ENCODE results near the gene CLEC16A.

CLEC16A gene

DNA sequence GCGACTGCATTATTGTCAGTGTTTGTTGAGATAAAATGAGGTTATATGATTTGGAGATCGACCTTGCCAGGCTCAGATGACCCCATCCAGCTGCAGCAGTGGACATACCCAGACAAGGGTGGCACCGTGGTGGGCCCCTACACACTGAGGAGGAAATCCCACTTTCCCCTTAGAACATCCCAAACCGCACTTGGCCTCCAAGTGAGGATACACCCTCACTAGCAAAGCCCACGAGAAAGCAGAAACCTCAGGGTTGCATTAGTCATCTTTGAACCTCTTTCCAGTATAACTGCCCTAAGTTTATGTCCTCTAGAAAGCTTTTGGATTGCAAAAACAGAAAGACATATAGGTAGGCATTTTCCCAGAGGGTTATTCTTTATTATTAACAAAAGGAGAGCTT is 101.5 kb downstream of the CLEC16A start:
- no peak for DNase-seq

DNA sequence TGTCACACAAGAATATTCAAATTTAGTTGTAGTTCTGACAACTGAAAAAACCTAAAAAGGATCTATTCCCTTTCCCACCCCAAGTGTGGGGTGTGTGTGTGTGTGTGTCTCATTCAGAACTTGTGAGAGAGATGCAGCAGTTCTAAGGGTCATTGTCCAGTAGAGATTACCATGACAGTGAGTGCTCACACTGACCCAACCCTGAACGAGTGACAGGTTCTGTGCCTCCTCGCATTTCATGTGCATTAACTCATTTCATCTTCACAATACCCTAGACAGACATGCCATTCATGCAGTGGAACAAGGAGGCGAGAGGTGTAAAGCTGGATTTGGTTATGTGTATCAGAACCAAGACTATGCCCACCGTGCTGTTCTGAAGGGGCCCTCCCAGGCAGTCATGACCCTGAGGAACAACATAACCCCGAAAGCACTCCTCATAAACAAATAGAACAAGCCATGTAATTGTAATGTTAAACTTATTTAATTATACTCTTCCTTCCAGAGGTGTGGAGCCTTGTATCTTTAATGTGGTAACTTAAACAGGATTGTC is 102.1 kb downstream of the CLEC16A start:
- no peak for DNase-seq

DNA sequence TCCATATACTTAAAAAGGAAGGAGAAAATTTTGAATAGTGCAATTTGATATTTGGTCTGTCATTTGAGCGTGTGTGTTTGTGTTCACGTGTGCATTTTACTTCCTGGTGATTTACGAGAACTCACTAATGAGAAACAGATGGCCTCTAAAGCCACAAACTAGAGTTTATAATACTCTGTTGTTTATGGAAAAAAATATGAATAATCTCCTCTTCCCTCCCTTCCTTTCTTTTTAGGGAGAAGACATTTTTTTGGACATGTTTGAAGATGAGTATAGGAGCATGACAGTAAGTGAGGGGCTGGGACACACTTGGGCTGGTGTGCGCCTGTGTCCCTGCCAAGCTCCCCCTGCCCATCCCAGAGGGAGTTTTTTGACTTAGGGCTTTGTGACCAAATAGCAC is 102.7 kb downstream of the CLEC16A start:
- DNase-seq, result peak; percentile 74

DNA sequence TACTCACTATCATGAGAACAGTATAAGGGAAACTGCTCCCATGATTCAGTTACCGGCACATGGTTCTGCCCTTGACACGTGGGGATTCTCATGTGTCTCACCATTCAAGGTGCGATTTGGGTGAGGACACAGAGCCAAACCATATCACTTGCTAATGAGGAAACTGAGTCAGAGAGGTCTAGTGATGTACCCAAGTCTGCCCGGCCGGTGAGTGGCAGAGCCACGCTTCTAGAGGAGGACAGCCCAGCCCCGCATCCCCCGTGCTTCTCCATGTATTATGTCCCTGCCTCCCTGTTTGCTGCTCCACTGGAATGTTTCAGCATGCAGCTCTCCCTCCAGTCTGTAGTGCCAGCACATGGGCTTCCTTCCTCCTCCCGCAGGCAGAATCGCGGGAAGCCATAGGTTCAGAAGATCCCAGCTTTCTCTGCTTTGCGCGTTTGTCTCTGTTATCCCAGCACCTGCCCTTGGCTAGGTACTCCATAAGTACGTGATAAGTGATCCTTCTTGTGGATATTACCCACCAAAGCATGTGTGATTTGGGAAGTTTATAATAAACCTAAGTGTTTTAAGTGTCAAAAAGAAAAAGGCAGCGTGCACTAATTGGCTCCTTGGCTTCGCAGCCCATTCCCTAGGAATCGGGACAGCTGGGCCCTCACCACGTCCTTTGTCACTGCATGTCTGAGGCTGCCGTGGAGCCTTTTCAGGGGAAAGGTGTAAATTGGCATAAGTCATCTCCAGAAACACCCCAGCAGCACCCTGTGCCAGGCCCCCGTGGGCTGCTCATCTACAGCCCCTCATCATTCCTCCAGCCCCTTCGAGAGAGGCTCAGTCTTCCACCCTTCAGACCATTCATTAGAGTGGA is 103.8 kb downstream of the CLEC16A start:
- DNase-seq, result no peak

DNA sequence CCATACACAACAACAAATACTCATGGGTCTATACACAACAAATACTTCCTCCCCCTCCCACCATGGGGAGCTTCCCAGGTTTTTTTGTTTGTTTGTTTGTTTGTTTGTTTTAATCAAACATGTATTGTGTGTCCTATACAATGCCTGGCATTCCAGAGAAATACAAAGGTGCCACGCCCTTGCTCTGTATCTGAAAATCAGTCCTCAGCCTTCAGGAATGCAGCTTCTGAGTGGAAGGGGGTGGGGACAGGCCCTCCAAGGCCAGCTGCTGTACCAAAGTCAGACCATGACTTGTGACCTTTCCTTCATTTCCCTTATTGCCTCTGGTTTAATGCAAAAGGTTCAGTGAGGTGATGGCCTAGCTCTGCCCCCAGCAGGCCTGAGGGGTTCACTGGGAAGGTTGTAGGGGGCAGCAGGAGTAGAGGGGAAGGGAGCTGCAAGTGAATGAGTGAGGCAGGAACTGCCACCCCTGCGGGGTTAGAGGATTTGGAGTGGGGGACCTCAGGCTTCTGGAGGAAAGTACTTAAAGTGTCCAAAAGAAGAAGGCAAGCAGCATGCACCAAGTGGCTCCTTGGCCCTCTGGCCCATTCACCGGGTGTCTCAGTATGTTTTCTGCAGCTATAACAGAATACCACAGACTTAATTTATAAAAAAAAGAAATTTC is 105.2 kb downstream of the CLEC16A start:
- peak; percentile 31 for DNase-seq

DNA sequence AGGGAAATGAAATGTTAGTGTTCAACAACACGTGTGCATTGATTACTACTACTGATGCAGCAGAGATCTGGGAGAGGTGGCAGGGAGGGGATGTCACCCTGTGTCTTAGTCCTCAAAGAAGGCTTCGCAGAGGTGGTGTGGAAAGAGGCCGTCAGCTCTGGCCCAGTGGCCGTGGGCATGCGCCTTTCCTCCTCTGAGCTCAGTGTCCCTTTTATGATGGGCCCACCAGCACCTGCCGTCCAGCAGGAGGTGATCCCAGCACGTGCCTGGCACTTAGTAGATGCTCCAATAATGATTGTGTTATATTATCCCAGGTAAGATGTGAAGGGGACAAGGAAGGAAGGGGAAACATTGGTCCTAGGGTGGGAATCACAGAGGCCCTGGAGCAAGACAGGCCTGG is 106.2 kb downstream of the CLEC16A start:
- DNase-seq, result no peak

DNA sequence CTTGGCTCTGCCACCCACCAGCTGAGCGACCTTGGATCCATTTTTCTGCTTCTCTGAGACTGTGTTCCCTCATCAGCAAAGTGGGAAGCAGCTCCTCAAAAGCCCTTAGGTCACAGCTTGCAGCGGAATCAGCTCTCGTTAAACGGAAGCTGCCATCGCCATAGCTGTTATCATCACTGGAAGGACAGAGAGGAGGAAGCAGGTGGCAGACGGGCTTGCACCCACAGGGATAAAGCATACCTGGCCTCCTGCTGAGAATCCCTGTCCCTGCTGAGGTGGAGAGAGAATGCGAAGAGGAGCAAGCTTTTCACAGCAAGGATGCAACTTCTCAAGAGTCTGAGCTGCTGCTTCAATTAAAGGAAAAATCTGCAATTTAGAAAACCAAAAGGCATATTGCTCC is 106.6 kb downstream of the CLEC16A start:
- no peak for DNase-seq

DNA sequence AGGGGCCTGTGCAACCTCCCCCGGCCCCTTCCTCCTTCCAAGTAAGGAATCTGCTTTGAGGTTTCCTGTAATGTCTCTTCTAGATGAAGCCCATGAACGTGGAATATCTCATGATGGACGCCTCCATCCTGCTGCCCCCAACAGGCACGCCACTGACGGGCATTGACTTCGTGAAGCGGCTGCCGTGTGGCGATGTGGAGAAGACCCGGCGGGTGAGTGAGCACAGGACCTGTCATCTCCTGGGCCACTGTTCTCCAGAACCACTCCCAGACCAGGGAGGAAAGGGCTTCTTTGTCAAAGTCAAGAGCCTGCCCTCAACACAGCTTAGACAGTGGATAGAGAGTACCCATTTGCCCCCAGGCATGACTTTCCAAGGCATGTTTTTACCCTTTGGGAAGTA is 107.1 kb downstream of the CLEC16A start:
- no peak for DNase-seq

DNA sequence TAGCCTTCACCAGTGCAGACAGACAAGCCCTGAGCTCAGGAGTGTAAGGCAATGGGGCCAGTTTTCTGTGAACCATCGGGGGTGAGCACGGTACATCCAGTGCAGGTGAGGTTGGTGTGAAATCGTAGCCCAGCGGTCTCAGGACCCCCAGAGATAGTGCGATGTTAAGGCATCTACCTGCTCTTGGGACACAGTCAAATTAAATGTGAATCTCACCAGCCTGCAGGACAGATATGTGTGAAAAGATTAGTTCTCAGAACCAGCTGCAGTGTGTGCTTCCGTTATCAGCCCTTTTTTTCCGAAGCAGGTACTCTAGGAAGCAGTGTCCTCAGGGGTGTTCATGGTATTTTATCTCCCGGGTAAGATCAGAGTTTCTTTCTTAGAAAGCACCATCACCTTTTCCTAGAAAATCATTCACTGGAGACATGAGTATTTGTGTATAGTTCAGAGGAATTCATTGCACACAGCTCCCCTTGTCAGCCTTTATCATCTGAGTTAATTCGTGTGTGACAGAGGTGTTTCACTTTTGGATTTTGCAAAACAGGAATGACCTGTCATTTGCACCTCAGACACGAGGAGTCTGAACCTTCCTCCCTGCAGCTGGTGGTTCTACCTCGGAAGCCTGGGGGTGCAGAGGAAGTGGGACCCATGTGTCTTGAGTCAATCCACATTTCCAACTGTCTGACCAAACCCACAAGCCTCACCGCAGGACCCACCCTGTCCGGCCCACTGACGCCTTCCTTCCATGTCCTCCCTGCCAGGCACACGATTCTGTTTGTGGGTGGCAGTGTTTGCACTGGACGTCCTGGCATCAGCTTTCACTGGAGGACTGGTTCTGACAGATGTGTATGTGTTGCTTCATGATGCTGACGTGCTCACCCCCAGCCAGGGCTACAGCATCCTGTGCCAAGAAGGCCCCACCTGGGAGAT is 107.8 kb downstream of the CLEC16A start:
- no peak for DNase-seq

DNA sequence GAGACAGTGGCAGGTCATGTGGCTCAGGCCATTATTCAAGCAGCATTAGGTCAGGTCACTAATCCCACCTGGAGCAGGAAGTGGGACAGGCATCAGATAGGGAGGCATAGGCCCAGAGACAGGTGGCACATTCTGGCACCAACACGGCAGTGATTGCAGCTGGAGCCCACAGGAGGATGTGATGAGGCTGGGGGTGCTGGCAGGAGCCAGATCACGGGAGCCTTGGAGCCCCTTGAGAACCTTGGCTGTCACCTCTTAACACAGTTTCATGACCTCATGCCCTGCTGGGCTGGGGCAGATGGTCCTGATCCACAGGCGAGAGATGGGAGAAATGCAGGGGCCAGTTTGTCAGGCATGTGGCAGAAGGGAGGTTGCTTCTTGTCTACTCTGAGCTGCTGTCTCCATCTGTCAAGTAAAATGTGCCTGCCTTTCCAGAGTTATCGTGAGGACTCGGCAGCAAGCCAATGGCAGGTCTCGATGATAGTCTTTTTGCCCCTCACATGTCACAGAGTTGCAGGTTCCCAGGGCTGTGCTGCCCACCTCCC is 109.6 kb downstream of the CLEC16A start:
- no peak for DNase-seq

DNA sequence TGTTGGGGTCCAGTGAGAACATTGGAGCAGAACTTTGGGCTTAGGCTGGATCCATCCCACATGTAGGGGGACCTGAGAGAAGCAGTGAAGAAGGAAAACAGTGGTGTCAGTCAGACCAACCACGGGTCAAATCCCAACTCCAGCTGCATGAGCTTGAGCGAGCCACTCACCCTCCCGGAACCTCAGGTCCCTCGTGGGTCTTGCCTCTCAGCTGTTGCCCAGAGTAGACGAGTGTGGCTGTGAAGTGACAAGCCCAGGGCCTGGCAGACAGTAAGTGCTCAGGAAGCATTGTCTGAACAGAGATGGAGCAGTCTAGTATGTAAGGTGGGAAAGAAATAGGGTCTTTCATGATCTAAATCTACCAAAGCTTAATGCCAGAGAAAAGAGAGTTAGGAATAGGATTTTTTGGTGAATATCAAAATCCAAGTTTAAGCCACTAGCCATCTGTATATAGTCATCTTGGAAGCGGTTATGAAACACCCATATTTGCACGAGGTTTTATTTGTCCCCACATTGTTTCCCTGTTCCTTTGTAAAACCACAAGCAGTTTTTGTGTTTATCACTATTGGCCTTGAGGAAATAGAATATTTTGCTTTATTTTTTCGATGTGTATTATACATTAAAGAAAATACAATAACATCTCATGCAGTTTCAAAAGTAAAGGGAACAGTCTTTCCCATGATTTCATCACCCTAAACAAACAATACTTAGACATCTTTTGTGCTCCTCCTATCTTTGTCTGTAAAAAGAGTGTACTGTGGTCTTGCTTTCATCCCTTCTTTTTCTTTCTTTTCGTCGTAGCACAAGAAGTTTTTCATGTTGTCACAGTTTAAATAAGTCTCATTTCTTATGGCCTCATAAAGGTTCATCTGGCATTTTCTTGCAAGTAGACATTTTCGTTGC is 112.0 kb downstream of the CLEC16A start:
- DNase-seq, result peak; percentile 69

DNA sequence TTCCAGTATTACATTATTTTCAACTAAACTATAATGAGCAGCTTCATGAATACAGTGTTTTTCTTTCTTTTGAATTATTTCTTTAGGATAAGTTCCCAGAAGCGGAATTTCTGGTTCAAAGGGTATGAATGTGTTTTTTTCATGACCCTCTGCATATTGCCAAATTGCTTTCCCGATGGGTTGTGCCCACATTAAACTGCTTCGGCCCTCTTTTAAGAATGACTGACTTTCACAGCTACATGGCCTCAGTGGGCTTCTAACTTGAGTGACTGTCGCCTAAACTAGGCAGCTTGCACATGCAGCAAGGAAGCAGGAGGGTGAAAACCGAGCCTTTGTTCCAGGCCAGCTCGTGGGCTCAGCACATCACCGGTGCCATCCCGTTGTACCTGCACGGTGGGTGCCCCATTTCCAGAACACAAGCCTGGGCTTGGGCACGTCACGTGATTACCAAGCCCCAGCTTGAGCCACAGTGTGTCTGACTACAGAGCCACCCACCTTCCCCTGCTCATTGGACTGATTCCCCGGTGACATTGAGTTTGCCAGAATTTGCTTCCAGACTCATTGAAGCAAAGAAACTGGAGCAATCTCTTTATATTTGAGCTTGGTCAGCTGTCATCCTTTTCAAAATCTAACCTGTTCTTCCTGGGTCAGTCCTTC is 112.8 kb downstream of the CLEC16A start:
- DNase-seq, result no peak

DNA sequence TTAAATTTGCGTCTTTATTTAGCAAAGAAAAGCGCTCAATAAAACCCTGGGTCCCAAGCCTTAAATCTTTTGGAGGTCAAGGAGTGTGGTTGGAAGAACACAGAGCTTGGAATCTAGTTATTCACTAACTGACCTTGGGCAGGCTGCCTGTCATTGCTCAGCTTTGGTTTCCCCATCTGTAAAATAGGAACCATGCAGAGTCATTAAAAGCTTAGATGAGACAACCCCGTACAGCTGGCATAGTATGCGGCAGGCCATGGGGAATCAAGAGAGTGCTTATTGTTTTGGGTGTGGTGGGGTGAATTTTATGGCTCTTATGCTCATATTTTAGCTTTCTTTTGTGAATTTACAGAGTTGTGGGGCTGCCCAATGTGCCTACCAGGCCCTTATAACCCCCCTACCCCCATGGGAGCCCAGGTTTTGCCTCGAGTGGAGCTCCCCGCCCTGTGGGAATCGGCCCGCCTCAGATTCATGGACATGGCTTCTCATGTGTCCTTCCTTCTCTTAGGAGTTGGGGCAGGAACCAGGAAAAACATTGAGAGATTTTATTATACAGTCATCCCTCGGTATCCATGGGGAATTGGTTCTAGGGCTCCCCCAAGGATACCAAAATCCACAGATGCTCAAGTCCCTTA is 113.5 kb downstream of the CLEC16A start:
- DNase-seq, result no peak

DNA sequence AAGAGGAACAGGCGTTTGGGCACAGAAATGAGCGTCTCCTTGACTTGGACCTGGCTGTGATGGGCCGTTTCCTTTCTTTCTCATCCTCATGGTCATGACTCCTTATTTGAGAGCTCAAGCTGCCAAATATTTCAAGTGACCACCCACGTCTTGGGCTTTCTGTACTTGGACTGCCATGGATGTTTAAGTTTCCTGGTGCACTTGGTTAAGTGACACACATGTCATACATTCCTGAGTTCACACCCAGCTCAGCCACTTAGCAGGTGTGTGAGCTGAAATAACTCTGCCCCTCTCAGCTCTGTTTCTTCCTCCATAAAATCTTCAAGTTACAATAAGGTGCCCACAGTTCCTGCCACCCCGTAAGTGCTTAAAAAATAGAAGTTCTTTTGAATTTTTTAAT is 114.5 kb downstream of the CLEC16A start:
- DNase-seq, result no peak

DNA sequence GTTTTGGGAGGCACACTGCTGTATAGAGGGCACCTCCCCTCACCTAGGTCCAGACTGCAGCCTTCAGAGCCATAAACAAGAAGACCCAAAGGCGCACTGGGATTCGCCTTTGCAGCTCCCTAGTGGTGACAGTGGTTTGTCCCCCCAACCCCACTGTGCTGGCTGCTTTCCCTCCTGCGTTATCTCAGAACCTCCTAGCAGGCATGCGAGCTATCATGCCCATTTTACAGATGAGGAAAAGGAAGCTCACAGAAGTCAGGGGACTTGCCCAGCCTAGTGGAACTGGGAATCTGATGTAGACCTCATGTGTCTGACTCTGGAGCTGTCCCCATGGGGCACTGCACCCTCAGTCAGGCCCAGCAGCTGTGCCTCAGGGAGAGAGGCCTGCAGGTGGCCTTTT is 115.2 kb downstream of the CLEC16A start:
- DNase-seq, result no peak

DNA sequence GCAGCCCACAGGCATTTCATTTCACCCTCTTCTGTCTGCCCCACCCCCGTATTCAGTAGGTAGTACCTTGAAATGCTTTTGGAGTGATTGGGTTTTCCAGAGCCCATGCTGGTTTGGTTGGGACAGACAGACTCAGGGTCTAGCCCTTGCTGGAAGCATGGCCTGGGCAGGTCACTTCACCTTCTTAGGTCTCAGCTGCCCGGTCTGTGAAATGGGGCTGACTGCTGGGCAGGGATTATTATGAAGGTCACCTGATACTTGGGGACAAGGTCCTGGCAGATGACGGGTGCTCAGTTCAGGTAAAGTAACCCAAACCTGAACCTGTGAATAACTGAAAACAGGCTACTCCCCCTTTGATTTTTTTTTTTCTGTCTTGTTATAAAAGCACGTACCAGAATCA is 116.0 kb downstream of the CLEC16A start:
- no peak for DNase-seq

DNA sequence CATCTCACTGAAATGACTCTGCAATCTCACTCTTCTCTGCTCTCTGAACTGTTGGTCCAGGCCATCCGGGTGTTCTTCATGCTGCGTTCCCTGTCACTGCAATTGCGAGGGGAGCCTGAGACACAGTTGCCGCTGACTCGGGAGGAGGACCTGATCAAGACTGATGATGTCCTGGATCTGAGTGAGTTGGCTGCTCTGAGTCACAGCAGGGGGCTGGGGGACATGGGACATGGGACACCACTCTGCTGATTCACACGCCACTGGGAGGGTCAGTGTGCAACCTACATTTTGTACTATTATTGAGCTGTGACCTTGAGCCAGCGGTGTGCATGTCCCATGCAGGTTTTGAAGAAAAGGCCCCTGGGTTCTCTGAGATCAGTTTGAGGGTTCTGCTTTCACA is 116.5 kb downstream of the CLEC16A start:
- DNase-seq, result no peak

DNA sequence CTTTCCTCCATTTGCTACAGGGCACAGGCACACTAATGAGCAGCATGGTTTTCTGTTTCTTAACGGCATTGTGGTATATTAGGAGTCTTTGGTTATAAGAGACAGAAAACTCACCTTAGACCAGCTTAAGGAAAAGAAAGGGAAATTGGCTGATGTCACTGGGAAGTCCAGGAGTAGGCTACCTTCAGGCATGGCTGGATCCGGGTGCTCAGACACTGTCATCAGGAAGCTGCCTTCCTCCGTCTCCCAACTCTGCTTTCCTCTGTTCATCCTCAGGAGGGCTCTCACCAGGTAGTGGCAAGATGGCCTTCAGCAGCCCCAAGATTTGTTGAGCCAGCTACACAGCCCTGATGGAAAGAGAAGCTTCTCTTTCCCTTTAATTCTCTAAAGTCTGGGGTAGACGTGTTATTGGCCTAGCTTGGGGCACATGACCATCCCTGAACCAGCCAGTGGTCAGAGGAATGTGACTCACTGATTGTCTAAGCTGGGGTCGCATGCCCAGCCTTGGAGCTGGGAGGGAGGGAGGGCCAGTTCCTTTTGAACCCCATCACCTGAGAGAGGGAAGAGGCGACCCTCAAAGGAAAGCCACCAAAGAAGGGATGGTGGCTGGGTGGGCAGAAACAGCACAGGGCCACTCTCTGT is 117.4 kb downstream of the CLEC16A start:
- DNase-seq, result no peak

DNA sequence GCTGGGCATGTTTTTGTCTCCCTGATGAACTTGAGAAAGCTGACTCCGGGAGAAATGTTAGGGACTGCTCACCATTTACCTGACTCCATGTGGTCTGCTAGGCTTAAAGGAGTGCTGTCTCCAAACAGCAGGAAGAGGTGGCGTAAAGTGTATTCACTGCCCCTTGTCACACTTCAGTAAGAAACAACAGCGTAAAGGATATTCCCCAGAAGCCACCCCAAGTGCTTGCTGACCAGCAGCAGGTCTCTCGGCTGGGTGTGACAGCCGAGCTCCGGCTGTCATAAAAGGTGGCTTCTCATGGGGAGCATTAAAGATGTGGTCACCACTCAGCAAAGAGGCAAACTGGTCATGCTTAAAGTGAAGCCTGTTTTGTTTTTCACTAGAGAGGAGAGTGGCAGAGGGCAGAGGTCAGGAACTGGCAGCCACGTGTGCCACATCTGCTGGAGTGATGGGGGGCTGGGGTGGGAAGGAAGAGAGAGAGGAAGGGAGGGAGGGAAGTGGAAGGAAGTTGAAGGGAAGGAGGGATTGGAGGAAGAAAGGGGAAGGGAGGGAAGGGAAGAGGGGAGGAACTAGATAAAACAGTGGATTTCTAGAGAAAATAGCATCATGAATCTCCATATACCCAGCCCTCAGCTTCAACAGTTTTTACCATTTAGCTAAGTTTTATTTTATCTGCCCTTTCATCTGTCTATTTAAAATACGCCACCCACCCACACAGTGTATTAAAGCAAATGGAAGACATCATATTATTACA is 119.3 kb downstream of the CLEC16A start:
- DNase-seq, result no peak

All from fibroblast of skin of back (primary cell).